GM23338 (cell line): ENCODE data around the gene TEX10. TPM values are rescaled to one million over a fixed set of nuclear protein-coding genes. Genes with fewer than 3 reads are reported as not detected.
A peak's percentile ranks its signal among the peaks of the same experiment; 100 is the strongest.

ENCODE experiments used
- ATAC-seq: fragments of 200-7000 bp; cut with Tn5 transposase; 3 replicates; pipeline ENCODE4 v1.9.1; 2020
- DNase-seq: peaks from one replicate; pipeline ENCODE4 v3.0.0-alpha.2; 2015; ENCODE audit warnings: low spot score
- H2AFZ ChIP-seq: fragments of 200-600 bp; sonication (generic); 2 replicates; pipeline ENCODE4 v1.8.0; 2016; ENCODE audit warnings: antibody characterized with exemption, mild to moderate bottlenecking, moderate library complexity
- H3F3A ChIP-seq: fragments of 200-600 bp; sonication (generic); replicated peaks from 2 replicates; pipeline ENCODE4 v1.8.0; 2017; ENCODE audit warnings: antibody characterized with exemption, mixed run types, low read depth
- H3K27ac ChIP-seq: fragments of 200-600 bp; sonication (generic); 2 replicates; pipeline ENCODE4 v1.6.1; 2016; ENCODE audit warnings: low read depth
- H3K27me3 ChIP-seq: fragments of 200-600 bp; sonication (generic); 2 replicates; pipeline ENCODE4 v1.8.0; 2016; ENCODE audit warnings: mild to moderate bottlenecking, mixed run types, moderate library complexity; ENCODE audit not compliant: insufficient read depth
- H3K36me3 ChIP-seq: fragments of 200-600 bp; sonication (generic); 2 replicates; pipeline ENCODE4 v1.8.0; 2016; ENCODE audit warnings: mild to moderate bottlenecking; ENCODE audit not compliant: insufficient read depth
- H3K4me1 ChIP-seq: fragments of 200-600 bp; sonication (generic); 2 replicates; pipeline ENCODE4 v1.8.0; 2016; ENCODE audit warnings: mild to moderate bottlenecking, moderate library complexity; ENCODE audit not compliant: insufficient read depth
- H3K4me2 ChIP-seq: fragments of 200-600 bp; sonication (generic); 2 replicates; pipeline ENCODE4 v1.7.1; 2017; ENCODE audit warnings: mixed run types
- H3K4me3 ChIP-seq: fragments of 200-600 bp; sonication (generic); 2 replicates; pipeline ENCODE4 v1.6.1; 2016; ENCODE audit warnings: mixed run types
- H3K79me2 ChIP-seq: fragments of 200-600 bp; sonication (generic); replicated peaks from 2 replicates; pipeline ENCODE4 v1.8.0; 2017; ENCODE audit warnings: mild to moderate bottlenecking; ENCODE audit not compliant: insufficient read depth
- H3K9me2 ChIP-seq: fragments of 200-600 bp; sonication (generic); 2 replicates; pipeline ENCODE4 v1.8.0; 2017; ENCODE audit not compliant: insufficient read depth
- H4K20me1 ChIP-seq: fragments of 200-600 bp; sonication (generic); replicated peaks from 2 replicates; pipeline ENCODE4 v1.8.0; 2017; ENCODE audit warnings: mild to moderate bottlenecking; ENCODE audit not compliant: insufficient read depth
- H3K27ac Mint-ChIP-seq: 2 replicates; pipeline ENCODE4 v1.8.0; 2020; ENCODE audit warnings: inconsistent platforms, mild to moderate bottlenecking, moderate library complexity, mixed read lengths
- H3K27me3 Mint-ChIP-seq: 3 replicates; pipeline ENCODE4 v1.8.0; 2022; ENCODE audit warnings: low read depth, mild to moderate bottlenecking, moderate library complexity, mixed read lengths, inconsistent platforms; ENCODE audit not compliant: insufficient read depth, poor library complexity
- H3K36me3 Mint-ChIP-seq: 3 replicates; pipeline ENCODE4 v1.8.0; 2021; ENCODE audit warnings: low read depth, mild to moderate bottlenecking, inconsistent platforms, moderate library complexity, mixed read lengths
- H3K4me1 Mint-ChIP-seq: 3 replicates; pipeline ENCODE4 v1.8.0; 2020; ENCODE audit warnings: mild to moderate bottlenecking, inconsistent platforms, mixed read lengths
- H3K4me3 Mint-ChIP-seq: 3 replicates; pipeline ENCODE4 v1.8.0; 2021; ENCODE audit warnings: moderate library complexity, mild to moderate bottlenecking, inconsistent platforms, mixed read lengths
- H3K9me3 Mint-ChIP-seq: 3 replicates; pipeline ENCODE4 v1.8.0; 2020; ENCODE audit warnings: moderate library complexity, mild to moderate bottlenecking, inconsistent platforms, mixed read lengths
- CREB1 ChIP-seq: fragments of 250-450 bp; sonication (Bioruptor Pico); IDR thresholded peaks from 2 replicates; pipeline ENCODE4 v1.5.0; 2020; ENCODE audit warnings: low read depth, mild to moderate bottlenecking, moderate library complexity
- CTCF ChIP-seq, 2 experiments: fragments of 200-600 bp in 1 of 2; sonication (generic) in 1 of 2; conservative IDR thresholded peaks; 2 replicates each; pipeline versions ENCODE4 v1.5.1 to v1.6.1; 2016 to 2017; ENCODE audit warnings: antibody characterized with exemption in 2 of 2, low read depth in 2 of 2, mild to moderate bottlenecking in 2 of 2, moderate library complexity in 1 of 2
- NANOG ChIP-seq: IDR thresholded peaks from 2 replicates; pipeline ENCODE4 v1.6.1; 2016; ENCODE audit warnings: antibody characterized with exemption, borderline replicate concordance
- REST ChIP-seq: IDR thresholded peaks from one replicate; pipeline ENCODE4 v1.6.1; 2018; ENCODE audit warnings: antibody characterized with exemption; ENCODE audit not compliant: unreplicated experiment
- STAT1 ChIP-seq: IDR thresholded peaks from one replicate; pipeline ENCODE4 v1.6.1; 2016; ENCODE audit warnings: antibody characterized with exemption; ENCODE audit not compliant: unreplicated experiment
- ZNF114 ChIP-seq: fragments of 250-450 bp; sonication (Bioruptor Pico); IDR thresholded peaks from 2 replicates; pipeline ENCODE4 v1.5.0; 2020; ENCODE audit warnings: mild to moderate bottlenecking, moderate library complexity
- ZNF462 ChIP-seq: fragments of 250-450 bp; sonication (Bioruptor Pico); IDR thresholded peaks from 2 replicates; pipeline ENCODE4 v1.5.0; 2020; ENCODE audit warnings: mild to moderate bottlenecking, moderate library complexity
- polyA plus RNA-seq: library from polyadenylated mRNA; unstranded; fragments of >200 nt; fragmentation: Nextera tagmentation; extraction: Ambion mirVana; gene quantifications from 2 replicates; pipeline ENCODE4 v1.2.1, GENCODE V29; 2016
- total RNA-seq: library from RNA; depleted of rRNA; stranded (reverse); fragments of >200 nt; shearing (Covaris generic); gene quantifications from 2 replicates; pipeline ENCODE4 v1.2.3, GENCODE V29; 2014

TEX10 gene
- total and polyA plus RNA-seq, 2 experiments from 2014 or later: 35.0 to 102 TPM

GRCh38 chr9:100401042-100401441 is 48.3 kb upstream of the TEX10 start:
- Mint-ChIP-seq H3K4me1 (peaks cover 10% of the 10 kb centered on the region; the same call in 2 of the 3 replicates), H3K4me3 (no peak overlapping the region), H3K27ac (no peak overlapping the region), H3K9me3 (peaks cover 6% of the 10 kb centered on the region), H3K36me3 (no peaks in the 10 kb centered on the region; the same call in 2 of the 3 replicates), H3K27me3 (peaks cover 4% of the 10 kb centered on the region)
- no peaks in the 10 kb centered on the region for H4K20me1 ChIP-seq
- no peaks in the 10 kb centered on the region for H3K27me3 ChIP-seq
- ATAC-seq (peak; percentile 46; the same call in 1 of the 3 replicates), DNase-seq (peak; percentile 47)
- H3K9me2 ChIP-seq: no peaks in the 10 kb centered on the region
- TF ChIP-seq NANOG (no peak), CREB1 (CRISPR knock-in tag) (no peak), REST (no peak), CTCF (conservative IDR thresholded peaks at IDR 0.05; ENCODE audit: low read depth in 2 of 2) (peak in 1 of 2 experiments; percentile 20; a peak in 1 of 4 replicates), ZNF114 (CRISPR knock-in tag) (no peak), STAT1 (no peak), ZNF462 (no peak)
- H3K4me2 ChIP-seq: no peak overlapping the region
- 0 out of 2 replicates have a peak, but pooled peaks cover 3% of the 10 kb centered on the region for H3F3A ChIP-seq
- no peaks in the 10 kb centered on the region for H3K36me3 ChIP-seq
- no peak overlapping the region for H3K27ac ChIP-seq
- peak overlapping the region; percentile 56; the same call in 1 of the 2 replicates for H2AFZ ChIP-seq
- peaks cover 11% of the 10 kb centered on the region; the same call in 1 of the 2 replicates for H3K4me1 ChIP-seq
- no peaks in the 10 kb centered on the region for H3K79me2 ChIP-seq
- no peak overlapping the region for H3K4me3 ChIP-seq
